NCI-H510A (cell line): ENCODE measurements around the gene SLC6A11.

Source experiments
- DNase-seq: peaks from one replicate; lab custom pipeline; 2025; lab: John Stamatoyannopoulos, UW

Gene SLC6A11

DNA sequence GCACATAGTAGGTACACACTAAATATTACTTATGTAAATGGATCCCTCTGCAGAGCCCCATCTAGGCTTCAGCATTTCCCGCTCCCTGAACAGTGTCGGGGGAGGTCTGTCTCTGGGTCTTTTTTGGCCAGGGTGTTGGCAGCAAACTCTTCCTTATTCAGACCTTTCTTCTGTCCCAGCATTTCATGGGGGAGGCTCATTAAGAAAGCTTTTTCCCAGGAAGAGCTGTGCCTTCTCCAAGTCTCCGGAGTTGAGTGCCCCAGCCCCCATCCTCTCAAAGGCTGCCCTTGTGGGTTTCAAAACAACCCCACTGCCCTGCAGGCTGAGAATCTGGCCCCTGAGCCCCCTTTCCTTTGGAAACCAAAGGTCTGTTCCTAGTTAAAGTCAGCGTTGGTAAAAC, 25.1 kb downstream of the SLC6A11 start:
- DNase-seq = no peak

GRCh38 chr3:10843378-10843777, 27.4 kb downstream of the SLC6A11 start:
- DNase-seq = no peak

DNA sequence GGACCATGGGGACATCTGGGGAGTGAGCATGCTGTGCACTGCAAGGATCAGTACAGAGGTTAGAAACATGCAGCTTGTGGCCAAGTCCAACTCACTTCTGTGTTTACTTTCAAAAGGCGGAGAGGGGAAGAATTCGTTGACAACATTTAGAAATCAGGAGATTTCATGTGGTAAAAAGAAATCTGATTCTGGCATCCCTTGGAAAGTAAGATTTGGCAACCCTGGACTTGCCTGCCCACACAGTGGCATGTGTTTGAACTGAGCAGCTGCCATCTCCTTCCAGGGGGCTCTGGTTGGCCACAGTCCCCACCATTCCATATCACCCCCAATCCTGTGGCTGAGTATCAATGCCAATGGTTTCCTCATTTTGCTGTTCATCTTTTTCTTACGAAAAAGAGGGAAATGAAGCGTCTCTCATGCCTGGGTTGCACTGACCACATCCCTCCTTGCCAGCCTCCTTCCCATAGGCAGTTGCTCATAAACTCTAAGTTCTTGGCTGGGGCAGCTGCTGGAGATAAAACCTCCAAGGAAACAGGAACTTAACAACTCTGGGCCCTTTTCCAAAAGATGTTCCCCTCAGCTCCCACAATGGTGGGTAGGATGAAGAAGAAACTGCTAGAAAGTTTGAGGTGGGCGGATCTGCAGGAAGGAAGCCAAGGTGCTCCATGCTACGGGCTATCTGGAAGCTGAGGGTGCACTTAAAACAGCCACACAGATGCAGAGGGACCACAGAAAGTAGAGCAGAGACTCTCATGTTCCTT, 29.2 kb downstream of the SLC6A11 start:
- DNase-seq = no peak

DNA sequence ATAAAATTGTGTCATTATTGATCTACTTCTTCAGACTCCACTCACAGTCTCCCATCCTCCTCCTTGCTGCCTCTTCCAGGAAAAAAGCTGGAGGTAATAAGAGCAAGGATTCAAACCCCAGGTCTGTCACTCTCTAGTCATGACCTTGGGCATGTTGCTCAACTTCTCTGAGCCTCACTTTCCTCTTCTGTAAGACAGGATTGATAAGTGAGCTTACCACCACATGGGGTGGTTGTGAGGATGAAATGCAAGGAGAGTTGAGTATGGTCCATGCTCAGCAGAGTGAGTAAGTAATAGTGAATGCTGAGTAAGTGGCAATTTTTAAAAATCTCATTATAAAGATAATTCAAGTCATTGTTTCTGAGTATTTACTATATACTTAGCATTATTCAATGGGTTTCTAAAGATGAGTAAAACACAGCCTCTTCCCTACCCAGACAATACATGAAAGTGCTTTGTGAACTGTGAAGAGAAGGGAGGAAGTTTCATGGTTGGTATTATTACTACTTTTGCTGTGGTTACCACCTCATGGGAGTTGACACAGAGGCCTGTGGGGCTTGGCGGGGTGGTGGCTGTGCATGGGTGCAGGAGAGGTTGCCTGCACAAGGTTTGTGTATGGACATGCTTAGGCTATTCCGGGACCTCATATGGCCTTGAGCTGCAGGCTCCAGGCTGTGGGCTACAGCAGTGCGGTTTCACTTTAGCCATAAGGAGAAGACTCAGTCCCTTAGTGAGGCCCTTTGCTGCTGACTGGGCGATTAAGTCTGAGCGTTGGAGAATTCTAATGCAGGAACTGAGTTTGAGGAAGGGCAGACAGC, 30.0 kb downstream of the SLC6A11 start:
- no peak for DNase-seq

DNA sequence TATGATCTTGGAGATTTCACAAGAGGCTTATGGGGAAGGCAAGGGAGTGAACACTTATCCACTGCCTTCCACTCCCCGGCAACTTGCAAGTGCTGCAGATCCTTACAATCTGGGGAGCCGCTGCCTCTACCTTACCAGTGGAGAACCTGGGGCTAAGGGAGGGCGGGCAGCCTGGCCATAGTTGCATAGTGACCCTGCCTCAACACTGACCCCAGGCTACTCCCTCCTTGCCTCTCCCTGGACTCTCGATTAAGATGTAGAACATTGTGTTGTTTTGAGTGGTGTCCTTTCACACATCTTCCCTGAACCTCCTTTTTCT, 30.6 kb downstream of the SLC6A11 start:
- no peak for DNase-seq

- DNase-seq = no peak
Observed at GRCh38 chr3:10848261-10848660, 32.2 kb downstream of the SLC6A11 start.

GRCh38 chr3:10852066-10852808, 36.2 kb downstream of the SLC6A11 start:
- no peak for DNase-seq

DNA sequence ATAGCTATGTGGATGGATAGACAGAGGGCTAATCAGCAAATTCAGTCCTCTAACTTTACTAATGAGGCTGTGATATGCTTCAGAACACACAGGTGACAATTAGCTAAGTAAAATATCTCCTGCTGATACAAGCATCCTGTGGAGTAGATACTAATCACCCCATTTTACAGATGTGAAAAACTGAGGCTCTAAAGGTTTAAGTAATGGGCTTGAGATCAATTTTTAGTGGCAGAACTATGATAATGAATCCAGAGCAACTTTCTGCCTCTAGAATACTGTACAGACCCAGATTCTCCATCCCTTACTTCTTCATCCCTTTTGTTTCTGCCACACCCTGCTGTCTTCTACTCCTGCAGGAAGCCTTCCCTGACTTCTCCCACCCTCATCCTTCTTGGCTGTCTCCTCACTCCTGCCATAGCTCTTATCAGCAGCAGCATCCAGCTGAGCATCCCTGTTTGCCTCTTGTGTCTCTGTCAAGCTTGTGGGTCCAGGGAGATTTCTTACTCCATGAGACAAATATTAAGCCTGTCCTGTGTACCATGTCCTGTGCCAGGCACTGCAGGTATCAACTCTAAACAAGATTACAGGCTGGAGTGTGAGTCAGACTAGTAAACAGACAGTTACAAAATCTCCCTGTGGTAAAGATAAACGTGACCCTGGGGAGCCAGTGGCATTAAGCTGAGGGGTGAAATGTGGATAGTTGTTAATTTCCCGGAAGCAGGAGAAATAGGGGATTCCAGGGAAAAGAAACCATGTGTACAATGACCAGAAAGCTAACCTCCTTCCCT, 39.2 kb downstream of the SLC6A11 start:
- no peak for DNase-seq

DNA sequence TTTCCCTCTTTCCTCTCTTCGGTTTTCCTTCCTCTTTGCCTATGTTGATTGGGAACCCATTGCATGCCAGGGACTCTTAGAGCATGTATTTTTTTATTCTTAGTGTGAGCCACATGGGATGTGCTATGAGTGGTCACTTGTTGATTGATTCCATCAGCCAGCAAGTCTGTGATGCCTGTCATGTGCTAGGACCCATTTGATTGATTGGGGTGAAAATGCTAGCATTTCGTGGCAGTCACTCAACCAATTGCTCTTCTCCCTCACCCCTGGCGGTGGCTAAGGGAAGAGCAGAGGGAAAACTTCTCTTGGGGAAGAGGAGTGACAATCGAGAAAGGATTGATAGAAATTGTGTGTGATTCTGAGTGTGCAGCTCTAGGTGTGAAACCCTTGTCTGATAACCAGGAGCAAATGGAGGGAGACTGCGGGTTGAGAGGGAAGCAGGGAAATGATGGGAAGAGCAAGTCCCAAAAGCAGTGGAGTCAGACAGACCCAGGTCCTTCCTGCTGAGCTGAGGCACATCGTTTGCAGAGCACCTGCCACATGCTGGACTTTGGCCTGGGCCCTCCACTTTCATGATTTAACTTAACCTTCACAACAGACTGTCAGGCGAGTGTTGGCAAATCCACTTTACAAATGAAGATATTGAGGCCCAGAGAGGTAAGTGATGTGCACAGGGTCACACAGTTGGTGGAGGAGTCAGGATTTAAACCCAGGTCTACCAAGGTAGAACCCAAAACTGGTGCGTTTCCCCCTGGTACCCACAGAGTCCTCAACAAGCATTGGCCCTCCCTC, 40.0 kb downstream of the SLC6A11 start:
- no peak for DNase-seq

DNA sequence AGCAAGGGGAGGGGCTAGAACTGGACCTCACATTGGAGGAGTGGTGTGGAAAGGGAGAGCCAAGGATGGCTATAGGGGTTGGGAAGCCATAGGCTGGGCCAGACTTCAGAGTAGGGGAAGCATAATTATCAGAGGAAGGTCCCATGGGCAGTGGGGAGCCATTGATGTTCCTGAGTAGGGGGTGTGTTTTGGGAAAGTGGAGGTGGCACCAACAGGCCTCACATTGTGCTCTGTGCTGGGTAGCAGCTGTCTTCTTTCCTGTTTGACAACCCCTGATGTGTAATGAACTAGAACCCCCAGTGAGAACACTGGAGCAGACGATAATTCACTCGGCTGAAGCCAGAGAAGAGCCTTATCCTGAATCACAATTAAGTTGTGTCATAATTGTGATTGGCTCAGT, 41.2 kb downstream of the SLC6A11 start:
- no peak for DNase-seq

DNA sequence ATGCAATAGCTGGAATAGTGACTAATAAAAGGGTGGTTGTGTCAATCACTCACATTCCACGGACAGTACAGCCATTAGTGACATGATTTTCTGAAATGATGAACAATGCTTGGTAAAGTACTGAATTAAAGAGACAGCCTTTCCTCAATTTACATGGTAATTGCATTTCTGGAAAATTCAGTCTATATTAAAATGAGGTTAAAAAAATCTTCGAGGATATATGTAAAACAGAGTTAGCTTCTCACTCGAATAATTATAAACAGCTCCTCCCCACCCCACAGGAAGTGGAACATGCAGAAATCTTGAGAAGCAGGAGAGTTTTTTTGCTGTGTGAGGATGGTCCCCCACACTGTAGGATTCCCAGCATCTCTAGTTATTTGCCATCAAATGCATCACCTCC, 42.1 kb downstream of the SLC6A11 start:
- no peak for DNase-seq

DNA sequence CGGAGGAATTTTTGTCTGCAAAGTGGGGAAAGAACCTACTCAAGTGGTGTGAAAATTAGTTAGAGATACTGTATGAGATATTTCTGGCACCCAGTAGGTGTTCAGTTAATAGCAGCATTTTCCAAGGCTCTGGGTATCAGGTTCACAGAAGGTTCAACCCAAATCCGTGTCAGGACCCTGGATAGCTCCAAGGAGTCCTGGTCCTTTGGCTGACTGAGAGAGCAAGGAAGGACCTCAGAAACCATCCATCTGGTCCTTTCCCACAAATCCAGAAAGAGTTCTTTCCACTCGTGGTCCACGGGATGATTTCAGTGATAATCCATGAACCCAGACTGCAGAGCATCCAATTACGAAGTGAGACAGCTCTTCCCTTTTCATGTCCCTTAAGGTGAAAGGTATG, 51.4 kb downstream of the SLC6A11 start:
- no peak for DNase-seq

DNA sequence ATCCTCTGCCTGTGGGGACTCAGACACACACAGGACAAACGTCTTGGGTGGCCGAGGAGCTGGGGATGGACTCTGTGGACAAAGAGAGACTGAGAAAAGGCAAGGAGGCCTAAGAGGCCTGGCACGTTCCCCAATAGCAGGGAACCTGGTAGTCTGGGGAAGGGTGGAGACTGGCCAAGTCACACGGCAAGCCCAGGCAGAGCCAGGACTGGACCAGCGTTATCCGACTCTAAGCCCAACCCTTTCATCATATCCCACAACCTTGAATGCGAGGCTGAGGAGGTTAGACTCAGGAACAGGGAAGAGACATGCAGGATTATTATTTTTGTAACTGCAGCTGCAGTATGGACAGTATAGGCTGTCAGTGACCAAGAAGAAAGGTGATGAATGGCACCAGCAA, 53.4 kb downstream of the SLC6A11 start:
- no peak for DNase-seq

GRCh38 chr3:10870296-10870695, 54.3 kb downstream of the SLC6A11 start:
- no peak for DNase-seq

GRCh38 chr3:10873415-10873814, 57.4 kb downstream of the SLC6A11 start:
- DNase-seq = no peak

DNA sequence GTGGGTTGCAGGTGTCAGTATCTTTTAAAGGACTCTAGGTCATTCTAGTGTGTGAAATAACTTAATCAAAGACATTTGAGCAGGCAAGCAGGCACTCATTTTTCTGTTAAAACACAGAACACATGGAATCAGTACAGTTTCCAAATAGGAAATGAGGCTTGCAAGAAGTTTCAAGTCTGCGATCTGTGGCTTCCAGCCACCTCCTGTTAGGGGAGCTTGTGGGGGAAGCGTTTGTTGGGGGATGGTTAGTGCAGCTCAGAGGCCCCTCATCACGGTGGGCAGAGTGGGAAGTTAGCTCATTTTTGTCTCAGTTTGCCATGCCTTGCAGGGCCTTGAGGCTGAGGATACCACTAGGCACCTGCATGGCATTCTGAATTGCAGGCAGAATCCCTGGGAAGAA, 59.9 kb downstream of the SLC6A11 start:
- DNase-seq = no peak

GRCh38 chr3:10876661-10877060, 60.6 kb downstream of the SLC6A11 start:
- DNase-seq = no peak

DNA sequence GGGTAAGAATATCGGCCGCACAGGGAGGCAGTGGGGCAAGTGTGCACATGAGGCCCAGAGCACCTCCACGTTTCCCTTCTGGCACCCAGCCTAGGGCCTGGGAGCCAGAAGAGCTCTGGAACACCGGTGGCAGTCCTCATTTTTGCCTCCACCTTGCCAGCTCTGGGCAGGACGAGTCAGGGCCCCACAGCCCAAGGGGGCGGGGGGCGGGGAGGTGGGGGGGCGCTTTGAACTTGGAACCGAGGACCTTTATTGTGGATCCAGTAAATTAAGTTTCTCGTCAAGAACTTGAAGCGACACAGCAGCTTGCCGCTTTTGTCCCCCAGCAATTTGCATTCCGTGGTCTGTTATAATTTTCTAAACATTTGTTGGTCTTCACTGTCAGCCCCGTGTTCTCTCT, 66.8 kb downstream of the SLC6A11 start:
- no peak for DNase-seq

- no peak for DNase-seq
Observed at GRCh38 chr3:10883478-10884234, 67.6 kb downstream of the SLC6A11 start.

- DNase-seq = no peak
Observed at GRCh38 chr3:10887015-10887414, 71.0 kb downstream of the SLC6A11 start.
